Tibial artery (tissue), 4 donors: ENCODE measurements around the gene KCNF1.

Source experiments
- DNase-seq, 2 donors: peaks; one replicate each; pipeline ENCODE4 v3.0.0-alpha.2; 2019
- H3K27ac ChIP-seq, 2 donors: fragments of 200-600 bp; sonication (generic) in 1 of 2; 1 replicate in 1 of 2; 2 replicates in 1 of 2; pipeline ENCODE4 v1.5.1; 2018 to 2019; ENCODE audit warnings: mild to moderate bottlenecking in 1 of 2
- H3K27me3 ChIP-seq, 2 donors: fragments of 200-600 bp; sonication (generic) in 1 of 2; one replicate each; pipeline versions ENCODE4 v1.5.1 to v1.6.0; 2016 to 2019
- H3K36me3 ChIP-seq, 3 donors: fragments of 200-600 bp; sonication (generic) in 2 of 3; one replicate each; pipeline ENCODE4 v1.5.1; 2016 to 2019; ENCODE audit warnings: mild to moderate bottlenecking in 2 of 3
- H3K4me1 ChIP-seq, 4 donors: fragments of 200-600 bp; sonication (generic) in 2 of 4; 1 replicate in 3 of 4; 2 replicates in 1 of 4; pipeline ENCODE4 v1.5.1; 2016 to 2019
- H3K4me3 ChIP-seq, 2 donors: fragments of 200-600 bp; sonication (generic) in 1 of 2; 1 replicate in 1 of 2; 2 replicates in 1 of 2; pipeline ENCODE4 v1.5.1; 2018 to 2019; ENCODE audit warnings: mild to moderate bottlenecking in 2 of 2
- H3K9me3 ChIP-seq, 3 donors: fragments of 200-600 bp; sonication (generic) in 1 of 3; one replicate each; pipeline ENCODE4 v1.5.1; 2016 to 2019
- intact Hi-C: fragments of 100-400 bp; cut with DNase I; formaldehyde crosslinking; loops from one replicate; pipeline ENCODE4 v1.15.0; 2023; ENCODE audit warnings: low total_unique reads
- TF ChIP-seq, protein P1 (sequence below), 2 experiments: fragments of 200-600 bp in 1 of 2; fragments of 450-650 bp in 1 of 2; IDR thresholded peaks; one replicate each; pipeline ENCODE4 v1.5.1; 2017 to 2019; ENCODE audit warnings: antibody characterized with exemption in 2 of 2, mild to moderate bottlenecking in 1 of 2, moderate library complexity in 1 of 2

The KCNF1 gene, protein sequence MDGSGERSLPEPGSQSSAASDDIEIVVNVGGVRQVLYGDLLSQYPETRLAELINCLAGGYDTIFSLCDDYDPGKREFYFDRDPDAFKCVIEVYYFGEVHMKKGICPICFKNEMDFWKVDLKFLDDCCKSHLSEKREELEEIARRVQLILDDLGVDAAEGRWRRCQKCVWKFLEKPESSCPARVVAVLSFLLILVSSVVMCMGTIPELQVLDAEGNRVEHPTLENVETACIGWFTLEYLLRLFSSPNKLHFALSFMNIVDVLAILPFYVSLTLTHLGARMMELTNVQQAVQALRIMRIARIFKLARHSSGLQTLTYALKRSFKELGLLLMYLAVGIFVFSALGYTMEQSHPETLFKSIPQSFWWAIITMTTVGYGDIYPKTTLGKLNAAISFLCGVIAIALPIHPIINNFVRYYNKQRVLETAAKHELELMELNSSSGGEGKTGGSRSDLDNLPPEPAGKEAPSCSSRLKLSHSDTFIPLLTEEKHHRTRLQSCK

DNA sequence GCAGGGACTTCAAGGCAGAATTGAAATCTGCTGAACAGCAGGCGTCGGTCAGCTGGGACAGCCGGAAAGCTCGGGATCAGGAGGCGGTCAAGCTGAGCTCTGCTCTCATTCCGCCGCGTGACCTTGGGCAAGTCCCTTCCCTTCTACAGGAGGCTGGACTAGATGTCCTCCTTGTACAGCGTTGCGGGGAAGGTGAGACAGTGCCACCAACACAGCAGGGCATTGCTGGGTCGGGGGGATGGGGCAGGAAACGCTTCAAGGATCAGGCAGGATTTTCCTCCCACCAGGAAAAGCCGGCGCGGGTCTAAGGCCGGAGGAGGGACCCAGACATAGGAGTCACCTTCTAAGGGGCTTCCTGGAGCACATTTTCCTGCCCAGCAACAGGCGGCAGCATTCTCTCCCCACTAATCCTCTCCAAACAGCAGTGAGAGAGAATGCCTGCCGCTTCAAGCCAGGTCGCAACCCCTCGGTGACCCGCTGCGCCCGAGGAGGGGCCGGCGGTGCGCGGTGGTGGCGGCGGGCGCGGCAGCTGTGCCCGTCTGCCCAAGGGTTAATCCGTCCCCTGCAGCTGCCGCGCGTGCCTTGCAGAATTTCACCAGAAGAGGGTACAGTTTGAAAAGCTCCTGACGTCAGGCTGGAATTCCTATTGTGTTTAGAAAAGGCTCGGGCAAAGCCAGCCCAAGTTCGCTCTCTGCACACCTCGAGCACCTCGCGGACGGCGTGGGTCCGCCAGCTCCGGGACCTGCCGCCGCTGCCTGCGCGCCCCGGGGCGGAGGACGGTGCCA lies at the start of gene KCNF1:
Gene KCNF1 (plus strand): TSS at position 644 of the 785 bp plus-strand sequence. CDS start 493 bp downstream, outside the sequence.
- peaks cover 0 to 10% (median 3%) of the 10 kb centered on the region in 4 donors for H3K4me1 ChIP-seq
- DNase-seq = peak in 1 of 2 donors; percentile 57
- H3K27me3 ChIP-seq = peaks cover 0 to 56% of the 10 kb centered on the region in 2 donors
- no peaks in the 10 kb centered on the region for H3K36me3 ChIP-seq
- no peak within 1 kb of the TSS for H3K27ac ChIP-seq
- H3K9me3 ChIP-seq = no peaks in the 10 kb centered on the region
- intact Hi-C loops = no loop called here
- TF ChIP-seq, protein P1, sequence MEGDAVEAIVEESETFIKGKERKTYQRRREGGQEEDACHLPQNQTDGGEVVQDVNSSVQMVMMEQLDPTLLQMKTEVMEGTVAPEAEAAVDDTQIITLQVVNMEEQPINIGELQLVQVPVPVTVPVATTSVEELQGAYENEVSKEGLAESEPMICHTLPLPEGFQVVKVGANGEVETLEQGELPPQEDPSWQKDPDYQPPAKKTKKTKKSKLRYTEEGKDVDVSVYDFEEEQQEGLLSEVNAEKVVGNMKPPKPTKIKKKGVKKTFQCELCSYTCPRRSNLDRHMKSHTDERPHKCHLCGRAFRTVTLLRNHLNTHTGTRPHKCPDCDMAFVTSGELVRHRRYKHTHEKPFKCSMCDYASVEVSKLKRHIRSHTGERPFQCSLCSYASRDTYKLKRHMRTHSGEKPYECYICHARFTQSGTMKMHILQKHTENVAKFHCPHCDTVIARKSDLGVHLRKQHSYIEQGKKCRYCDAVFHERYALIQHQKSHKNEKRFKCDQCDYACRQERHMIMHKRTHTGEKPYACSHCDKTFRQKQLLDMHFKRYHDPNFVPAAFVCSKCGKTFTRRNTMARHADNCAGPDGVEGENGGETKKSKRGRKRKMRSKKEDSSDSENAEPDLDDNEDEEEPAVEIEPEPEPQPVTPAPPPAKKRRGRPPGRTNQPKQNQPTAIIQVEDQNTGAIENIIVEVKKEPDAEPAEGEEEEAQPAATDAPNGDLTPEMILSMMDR (IDR thresholded peaks at IDR 0.05) = no peak
- no peak within 1 kb of the TSS for H3K4me3 ChIP-seq

DNA sequence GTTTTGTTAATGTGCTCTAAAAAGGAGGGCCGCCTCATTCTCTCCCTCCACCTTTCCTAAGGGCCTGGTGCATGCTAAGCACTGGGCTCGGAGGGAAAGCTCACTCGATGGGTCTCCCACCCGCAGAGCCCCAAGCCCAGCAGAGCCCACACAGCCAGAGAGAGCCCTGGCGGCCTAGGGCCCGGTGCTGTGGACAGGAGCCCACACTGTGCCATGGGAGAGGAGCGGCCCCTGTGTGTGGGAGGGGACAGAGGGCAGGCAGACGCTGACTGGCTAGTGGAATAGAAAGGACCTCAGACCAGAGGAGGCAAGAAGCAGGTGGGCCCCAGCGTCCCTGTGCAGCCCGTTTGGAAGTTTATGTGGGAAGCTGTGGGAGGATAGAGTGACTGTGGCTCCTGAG lies 49.4 kb upstream of the KCNF1 start:
- no peaks in the 10 kb centered on the region for H3K36me3 ChIP-seq
- peak in 1 of 2 donors; percentile 29 for DNase-seq
- no peaks in the 10 kb centered on the region for H3K4me1 ChIP-seq
- H3K4me3 ChIP-seq = no peak overlapping the region
- peaks cover 0 to 41% of the 10 kb centered on the region in 2 donors for H3K27me3 ChIP-seq
- TF ChIP-seq, protein P1 (IDR thresholded peaks at IDR 0.05) = no peak
- H3K27ac ChIP-seq = no peak overlapping the region
- no peaks in the 10 kb centered on the region for H3K9me3 ChIP-seq
- intact Hi-C loops = no loop called here

DNA sequence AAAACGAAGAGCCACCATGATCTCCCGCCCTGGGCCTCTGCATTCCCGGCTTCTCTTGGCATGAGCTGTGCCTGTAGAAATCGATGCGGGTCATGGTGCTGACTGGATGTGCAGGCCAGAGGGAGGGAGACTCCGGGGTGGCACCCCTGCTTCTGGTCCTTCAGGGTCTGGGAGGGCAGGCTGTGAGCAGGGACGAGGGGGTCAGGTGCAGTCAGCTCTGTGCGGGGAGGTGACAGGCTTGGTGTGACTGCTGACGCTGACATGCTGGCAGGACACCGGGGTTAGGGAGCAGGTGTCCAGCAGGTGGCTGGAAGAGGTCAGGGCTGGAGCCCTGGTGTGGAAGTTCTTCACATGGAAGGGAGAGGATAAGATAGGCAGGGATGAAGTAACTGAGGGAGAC lies 48.7 kb upstream of the KCNF1 start:
- Histone ChIP-seq H3K27me3 (peaks cover 0 to 44% of the 10 kb centered on the region in 2 donors), H3K4me1 (no peaks in the 10 kb centered on the region)

DNA sequence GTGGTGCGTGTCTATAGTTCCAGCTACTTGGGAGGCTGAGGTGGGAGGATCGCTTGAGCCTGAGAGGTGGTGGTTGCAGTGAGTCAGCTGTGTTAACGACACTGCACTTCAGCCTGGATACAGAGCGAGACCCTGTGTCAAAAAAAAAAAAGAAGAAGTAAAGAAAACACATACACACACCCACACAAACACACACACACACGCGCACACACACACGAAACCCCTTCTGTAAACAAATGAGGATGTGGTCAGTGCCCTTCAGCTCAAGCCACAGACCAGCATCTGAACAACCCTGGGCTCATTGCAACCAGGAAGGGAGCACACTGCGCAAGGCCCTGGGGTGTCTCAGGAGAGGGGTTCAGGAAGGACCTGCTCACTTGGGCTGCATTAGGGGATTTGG lies 47.9 kb upstream of the KCNF1 start:
- Histone ChIP-seq H3K9me3 (no peaks in the 10 kb centered on the region), H3K36me3 (no peaks in the 10 kb centered on the region), H3K4me1 (no peaks in the 10 kb centered on the region), H3K27me3 (peaks cover 0 to 49% of the 10 kb centered on the region in 2 donors), H3K4me3 (no peak overlapping the region), H3K27ac (no peak overlapping the region)
- TF ChIP-seq, protein P1 (IDR thresholded peaks at IDR 0.05) = no peak
- intact Hi-C loops = no loop called here
- no peak for DNase-seq

More for the DNA sequence above, 48.7 kb upstream of the KCNF1 start:
- H3K4me3 ChIP-seq = no peak overlapping the region
- intact Hi-C loops = no loop called here
- H3K9me3 ChIP-seq = no peaks in the 10 kb centered on the region
- no peaks in the 10 kb centered on the region for H3K36me3 ChIP-seq
- H3K27ac ChIP-seq = no peak overlapping the region
- DNase-seq = no peak
- TF ChIP-seq, protein P1 (IDR thresholded peaks at IDR 0.05) = no peak

DNA sequence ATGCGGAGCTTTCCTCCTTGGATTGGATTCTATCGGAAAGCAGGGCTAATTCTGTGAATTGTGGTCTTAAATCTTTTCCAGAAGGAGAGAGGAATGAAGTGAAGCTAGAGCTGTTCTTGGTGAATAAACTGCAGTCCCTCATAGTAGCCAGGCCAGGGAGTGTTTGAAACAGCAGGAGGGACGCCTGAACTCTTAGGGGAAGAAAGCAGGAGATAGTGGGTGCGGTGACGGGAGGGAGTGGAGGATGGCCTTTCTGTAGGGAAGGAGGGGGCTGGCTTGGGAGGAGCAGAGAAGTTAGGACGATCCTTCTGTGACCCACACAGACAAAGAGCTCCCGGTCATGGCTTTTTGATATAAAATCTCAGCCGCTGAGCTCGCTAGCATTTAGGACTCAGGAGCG lies 47.5 kb upstream of the KCNF1 start:
- Histone ChIP-seq H3K9me3 (no peaks in the 10 kb centered on the region), H3K4me3 (no peak overlapping the region), H3K36me3 (no peaks in the 10 kb centered on the region), H3K4me1 (no peaks in the 10 kb centered on the region), H3K27ac (no peak overlapping the region), H3K27me3 (peaks cover 0 to 49% of the 10 kb centered on the region in 2 donors)
- TF ChIP-seq, protein P1 (IDR thresholded peaks at IDR 0.05) = no peak
- intact Hi-C loops = no loop called here
- no peak for DNase-seq
